NCI-H1417 (cell line): Measurements from ENCODE around the gene ROBO1.
"Not testable (repeated sequence)": the region's sequence is repeated elsewhere in the genome, so short reads cannot be mapped to it uniquely, and the experiment has no call there.

Experiments
- DNase-seq, 3 experiments: peaks; one replicate each; lab custom pipeline; 2025; lab: John Stamatoyannopoulos, UW

ROBO1 gene

DNA sequence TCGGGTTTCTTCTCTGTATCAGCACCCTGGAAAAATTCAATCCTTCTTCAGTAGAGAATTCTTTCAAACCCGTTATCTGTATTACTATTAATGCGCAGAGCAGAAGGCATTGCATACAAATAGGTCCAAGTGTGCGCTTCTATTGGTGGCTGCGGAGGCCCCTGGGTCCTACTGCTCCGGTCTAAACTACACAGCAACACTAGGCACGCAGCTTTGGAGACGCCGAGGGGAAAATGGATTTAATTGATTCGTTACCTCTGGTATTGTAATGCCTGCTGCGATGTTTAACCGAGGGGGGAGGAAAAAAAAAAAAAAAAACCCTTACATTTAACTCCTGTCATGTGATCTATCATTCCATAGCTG lies at the start of gene ROBO1:
Gene ROBO1 (minus strand): TSS at position 94 of the 363 bp plus-strand sequence.
- peak in 2 of 3 experiments; percentile 31 to 48 for DNase-seq

DNA sequence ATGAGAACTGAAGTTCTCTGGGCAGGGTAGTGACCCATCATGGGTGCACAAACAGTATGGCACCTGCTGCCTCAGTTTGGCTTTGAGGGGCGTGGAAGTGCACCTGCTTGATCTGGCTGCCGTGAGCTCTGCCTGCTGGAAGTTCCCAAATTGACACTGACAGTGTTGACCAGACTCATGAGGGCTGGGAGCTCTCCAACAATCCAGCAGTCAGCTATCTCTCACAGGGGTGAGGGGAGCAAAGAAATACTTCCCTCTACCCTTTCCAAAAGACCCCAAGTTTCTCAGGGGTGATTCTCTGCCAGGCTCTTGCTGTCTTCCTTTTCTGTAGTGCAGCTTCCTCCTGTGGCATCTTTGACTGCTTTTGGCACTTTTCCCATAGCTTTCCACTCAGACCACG lies 49.4 kb upstream of the ROBO1 start:
- no peak for DNase-seq

DNA sequence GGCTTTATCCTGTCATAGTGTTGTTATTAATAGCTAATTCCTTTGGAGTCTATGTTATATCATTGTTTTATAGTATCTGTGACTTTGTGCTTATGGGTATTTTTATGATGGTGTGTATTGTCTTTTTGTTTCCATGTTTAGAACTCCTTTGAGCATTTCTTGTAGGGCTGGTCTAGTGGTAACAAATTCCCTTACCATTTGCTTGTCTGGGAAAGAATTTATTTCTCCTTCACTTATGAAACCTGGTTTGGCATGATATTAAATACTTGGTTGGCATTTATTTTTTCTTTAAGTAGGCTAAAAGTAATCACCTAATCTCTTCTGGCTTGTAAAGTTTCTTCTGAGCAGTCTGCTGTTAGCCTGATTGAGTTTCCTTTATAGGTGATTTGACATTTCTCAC lies 47.7 kb upstream of the ROBO1 start:
- DNase-seq, result no peak

DNA sequence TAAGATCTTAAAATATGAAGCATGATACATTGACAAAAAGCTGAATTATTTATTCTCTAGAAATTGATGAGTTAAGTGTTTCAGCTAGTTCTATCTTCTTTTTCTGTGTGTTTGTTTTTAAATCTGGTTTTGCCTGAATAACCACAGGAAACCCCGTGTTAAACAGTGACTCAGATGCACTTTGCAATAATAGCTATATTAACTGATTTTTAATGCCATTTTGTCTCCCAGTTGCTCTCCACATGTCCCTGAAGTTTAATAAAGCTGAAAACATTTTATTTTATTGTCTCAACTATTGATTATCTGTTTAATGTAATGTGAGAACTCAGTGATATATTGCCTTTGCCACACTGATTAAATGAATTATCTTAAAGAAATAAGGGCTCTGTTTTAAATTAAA lies 42.8 kb upstream of the ROBO1 start:
- peak in 1 of 3 experiments; percentile 0 for DNase-seq

DNA sequence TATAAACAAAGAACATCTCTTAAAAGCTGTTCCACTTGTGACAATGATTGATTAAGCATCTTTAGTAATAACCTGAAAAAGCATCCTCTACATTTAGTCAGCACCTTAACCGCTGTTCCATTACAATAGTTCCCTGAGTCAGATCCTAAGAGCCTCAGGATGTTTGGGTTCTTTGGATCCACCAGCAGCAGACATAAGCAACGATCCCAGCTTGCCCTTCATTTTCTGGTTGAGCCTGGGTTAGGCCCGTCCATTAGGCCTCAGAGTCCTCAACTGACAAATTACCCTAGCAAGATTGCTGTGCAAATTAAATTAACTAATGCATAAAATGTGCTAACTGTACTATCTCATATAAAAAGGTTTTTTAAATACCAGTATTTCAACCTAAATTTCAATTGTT lies 42.3 kb upstream of the ROBO1 start:
- DNase-seq, result no peak

DNA sequence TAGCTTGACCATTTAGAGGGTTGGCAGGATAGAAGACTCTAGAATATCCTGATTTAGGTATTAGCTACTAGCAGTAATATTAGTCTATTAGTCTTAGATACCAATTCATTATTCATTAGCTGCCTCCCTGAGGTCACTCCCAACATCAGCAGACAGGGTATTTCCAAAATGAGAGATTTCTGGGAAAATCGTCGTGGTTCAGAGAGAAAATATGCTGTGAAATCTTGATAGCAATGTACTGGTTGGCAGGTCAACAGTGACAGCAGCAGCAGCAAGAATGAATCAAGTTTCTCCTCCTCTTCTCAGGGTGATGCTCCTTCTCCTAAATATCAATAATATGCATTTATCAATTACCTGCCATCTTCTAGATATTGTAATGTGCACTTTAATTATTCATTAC lies 41.3 kb upstream of the ROBO1 start:
- no peak for DNase-seq

DNA sequence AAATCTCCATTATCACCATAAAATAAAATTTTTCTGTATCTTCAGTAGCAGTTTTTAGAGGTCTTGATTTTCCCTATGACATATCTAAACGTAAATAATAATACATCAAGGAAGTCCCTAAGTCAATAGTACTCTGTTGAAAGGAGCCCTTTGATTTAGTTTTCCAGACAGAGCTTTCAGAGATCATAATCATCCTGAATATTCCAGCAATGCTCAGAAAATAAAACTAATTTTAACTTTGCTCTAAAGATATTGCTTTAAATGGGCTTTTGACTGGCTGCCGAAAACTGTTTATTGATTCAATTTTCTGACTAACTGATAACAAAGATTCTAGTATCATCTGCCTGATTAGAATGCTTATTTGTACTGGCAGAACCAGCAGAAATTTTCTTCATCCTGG lies 40.7 kb upstream of the ROBO1 start:
- no peak for DNase-seq

DNA sequence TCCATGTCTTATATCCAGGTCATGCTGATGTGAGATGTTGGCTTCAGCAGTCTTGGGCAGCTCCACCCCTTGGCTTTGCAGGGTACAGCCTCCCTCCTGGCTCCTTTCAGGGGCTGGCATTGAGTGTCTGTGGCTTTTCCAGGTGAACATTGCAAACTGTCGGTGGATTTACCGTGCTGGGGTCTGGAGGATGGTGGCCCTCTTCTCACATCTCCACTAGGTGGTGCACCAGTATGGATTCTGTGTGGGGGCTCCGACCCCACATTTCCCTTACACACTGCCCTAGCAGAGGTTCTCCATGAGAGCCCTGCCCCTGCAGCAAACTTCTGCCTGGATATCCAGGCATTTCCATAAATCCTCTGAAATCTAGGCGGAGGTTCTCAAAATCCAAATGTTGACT lies 22.4 kb upstream of the ROBO1 start:
- DNase-seq, result not testable (repeated sequence)

DNA sequence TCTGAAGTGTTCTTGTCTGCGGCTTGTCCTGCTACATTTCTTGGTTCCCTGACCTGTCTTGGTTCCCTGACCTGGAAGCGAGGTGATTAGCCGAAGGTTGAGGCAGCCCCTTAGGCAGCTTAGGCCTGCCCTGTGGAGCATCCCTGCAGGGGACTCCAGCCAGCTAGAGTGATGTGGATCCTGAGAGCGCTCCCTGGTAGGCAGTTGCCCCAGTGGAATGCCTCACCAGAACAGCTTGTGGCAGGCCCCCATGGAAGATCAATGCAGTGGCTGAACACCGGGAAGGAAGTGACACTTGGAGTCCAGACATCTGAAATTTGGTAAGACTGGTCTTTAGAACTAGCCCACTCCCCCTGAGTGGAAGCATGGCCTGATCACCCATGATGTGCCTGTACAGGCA lies 5.5 kb upstream of the ROBO1 start:
- no peak for DNase-seq

DNA sequence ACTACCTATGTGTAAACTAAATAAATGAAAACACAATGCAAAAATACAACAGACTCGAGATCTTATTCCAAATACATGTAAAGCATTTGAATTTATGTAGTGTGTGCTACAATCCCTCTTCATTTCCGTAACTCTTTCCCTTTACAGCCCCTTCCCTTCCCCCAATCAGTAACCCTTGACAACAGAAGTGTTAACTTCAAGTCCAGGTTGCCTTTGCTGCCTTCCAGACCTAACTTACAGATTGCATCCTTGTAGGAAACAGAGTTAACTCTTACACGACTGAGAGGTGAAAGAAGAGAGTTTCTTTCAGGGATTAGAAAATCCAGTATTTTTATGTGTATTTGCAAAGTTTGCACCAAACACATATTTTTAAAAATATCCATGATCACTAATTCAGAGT lies 1.4 kb upstream of the ROBO1 start:
- peak in 1 of 3 experiments; percentile 5 for DNase-seq

DNA sequence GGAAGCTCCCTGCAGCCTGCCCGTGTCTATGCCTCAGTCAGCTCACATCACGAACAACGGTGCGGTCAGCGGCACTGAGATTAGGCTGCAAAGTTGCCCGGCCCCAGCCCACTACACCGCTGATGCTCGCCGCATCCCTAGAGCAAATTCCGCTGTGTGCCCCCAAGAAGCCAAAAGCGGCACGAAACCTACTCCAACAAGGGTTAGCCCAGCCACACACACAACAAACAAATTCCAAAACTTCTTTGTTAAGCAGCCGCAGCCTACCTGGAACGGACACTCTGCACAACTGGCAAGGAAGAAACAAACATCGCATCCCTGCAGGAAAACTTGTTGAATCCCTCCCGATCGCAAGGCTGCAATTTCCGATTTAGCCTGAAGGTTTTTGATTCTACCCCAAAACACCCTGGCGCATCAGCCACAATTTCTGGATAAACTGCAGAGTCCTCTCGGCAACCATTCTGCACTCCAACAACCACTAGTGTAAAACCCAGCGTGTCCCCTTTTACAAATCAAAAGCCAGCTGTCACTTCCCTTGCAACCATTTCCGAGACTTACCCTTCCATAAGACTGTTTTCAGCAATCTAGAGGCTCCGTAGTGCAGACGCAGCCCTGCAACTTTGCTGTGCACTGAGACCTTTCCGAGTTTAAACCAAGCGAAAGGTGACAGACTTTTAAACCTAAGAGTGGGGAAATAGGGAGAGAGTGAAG lies 449 bp downstream of the ROBO1 start:
- peak in 2 of 3 experiments; percentile 31 to 46 for DNase-seq

DNA sequence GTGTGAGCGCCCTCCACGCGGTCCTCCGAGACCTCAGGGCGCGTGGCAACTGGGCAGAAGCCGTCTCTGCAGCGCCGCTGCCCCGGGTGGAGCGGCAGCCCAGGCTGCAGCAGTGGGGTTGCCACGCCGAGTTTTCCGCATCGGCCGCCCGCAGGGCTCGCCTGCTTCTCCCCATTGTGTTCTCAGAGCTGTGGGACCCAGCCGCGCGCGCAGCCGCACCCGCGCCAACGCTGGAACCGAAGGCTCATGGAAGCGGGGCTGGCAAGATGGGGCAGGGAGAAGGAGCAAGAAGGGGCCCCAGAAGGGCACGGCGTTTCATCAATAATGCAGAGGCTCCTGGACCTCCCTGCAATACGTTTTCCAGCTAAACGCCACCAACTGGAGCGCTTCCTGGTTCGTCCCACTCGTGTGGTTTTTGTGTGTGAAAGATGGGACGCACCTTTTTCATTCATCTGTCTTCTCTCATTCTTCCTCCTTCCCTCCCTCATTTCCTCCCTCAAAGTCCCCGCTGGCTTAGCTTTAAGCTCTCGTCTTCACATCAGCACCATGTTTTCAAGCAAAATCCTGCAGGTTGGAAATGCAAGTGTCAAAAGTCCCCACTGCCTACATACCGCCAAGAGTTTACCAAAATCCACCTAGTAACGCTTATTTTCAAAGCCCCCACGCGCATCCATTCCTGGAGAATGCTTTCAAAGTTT lies 1.2 kb downstream of the ROBO1 start:
- DNase-seq, result peak in 2 of 3 experiments; percentile 25 to 50

DNA sequence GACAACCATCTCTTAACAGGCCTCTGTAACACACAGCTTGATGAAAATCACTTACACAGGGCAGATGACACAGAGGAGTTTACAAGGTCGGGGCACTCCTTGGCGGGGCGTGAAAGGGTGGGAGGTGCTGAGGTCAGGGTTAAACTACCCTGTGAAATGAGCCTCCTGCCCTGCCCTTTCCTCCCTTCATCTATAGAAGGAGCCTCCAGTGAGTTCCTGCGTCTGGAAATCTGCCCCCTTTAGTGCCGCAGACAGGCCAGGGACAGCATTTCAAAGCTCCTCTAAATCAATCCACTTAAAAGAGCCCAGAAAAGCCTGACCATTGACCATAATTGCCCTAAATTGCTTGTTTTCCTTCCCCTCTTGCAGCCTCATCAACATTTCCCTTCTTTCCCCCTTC lies 1.9 kb downstream of the ROBO1 start:
- peak in 1 of 3 experiments; percentile 50 for DNase-seq

DNA sequence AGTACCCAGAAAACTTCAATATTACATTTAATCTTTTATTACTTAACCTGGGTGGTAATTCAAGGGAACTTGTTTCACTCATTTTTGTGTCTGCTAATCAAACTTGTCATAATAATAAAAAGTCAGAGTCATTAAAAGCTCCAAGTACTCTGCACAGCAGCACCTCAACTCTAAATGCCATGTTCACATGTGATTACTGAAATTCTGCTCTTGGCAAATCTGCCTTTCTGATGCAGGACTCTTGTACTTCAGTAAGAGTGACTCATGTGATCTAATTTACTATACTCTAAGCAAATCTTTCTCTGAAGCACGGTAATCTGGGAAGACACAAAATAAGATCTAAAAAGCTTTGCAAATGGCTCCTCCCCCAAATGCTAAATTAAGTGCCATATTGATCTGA lies 6.4 kb downstream of the ROBO1 start:
- DNase-seq, result no peak

DNA sequence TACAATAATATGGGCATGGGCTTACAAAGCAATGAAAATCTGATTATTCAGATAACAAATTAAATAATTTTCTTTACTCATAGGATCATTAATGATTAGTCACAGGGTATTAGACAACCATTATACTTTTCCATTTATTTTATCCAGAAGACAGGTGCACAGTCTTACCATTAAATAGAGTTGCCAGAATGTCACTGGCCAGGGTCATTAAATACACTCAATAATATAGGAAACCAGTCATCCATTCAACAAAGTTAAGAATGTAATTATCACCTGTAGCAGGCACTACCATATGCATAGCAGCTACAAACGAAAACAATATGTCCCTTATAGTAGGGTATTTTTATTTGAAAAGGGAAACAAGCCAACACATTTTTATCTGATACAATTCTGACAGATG lies 16.1 kb downstream of the ROBO1 start:
- DNase-seq, result peak in 1 of 3 experiments; percentile 66

DNA sequence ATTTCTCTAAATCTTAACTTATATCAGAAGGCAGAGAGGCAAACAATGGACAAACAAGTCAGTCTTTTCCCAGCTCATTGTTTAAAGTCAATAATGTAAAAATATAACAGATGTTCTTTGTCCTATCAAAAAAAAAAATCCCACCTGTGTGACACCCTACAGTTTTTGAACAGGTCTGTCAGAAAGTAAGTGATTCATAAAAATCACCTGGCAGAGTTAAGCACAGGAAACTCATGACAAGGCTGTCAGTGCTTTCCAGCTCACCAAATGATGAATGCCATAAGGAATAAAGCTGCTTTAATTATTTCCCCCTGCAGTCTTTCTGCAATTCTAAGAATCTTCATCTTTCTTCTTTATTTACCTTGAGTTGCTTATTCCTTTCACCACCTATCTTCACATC lies 30.3 kb downstream of the ROBO1 start:
- DNase-seq, result peak in 1 of 3 experiments; percentile 22

DNA sequence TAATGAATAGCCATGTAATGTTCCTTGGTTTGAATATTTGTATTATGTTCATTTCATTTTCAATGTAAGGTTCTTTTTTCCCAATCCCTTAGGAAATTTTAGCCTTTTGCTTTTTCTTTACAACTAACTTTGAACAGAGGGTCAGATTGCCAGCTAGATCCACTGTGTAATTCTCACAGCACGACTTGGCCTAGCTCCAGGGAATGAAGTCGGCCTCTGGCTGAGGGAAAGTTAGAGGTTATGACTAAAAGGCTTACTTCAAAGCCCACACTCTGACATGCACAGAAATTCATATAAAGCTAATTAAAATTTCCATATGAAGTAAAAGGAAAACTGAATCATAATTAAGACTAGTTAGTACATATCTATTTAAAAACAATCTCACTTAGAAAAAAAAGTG lies 38.7 kb downstream of the ROBO1 start:
- peak in 2 of 3 experiments; percentile 28 to 64 for DNase-seq

DNA sequence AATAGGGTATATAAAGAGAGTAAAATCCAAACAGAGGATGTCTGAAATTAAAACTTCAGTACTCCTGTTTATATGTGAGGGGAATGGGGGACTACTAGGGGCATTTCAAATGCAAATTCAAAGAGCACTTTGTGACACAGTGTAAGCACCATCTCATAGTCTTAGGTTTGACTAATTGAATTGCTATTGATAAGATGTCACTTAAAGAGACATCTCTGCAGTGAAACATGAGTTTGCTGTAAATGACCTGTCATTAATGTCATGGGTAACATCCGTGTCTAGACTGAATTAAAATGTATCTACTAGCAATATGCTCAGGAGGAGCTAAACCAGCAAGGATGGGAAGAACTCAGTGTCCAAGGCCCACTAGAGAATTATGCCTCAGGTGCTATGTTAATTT lies 41.0 kb downstream of the ROBO1 start:
- peak in 1 of 3 experiments; percentile 19 for DNase-seq

DNA sequence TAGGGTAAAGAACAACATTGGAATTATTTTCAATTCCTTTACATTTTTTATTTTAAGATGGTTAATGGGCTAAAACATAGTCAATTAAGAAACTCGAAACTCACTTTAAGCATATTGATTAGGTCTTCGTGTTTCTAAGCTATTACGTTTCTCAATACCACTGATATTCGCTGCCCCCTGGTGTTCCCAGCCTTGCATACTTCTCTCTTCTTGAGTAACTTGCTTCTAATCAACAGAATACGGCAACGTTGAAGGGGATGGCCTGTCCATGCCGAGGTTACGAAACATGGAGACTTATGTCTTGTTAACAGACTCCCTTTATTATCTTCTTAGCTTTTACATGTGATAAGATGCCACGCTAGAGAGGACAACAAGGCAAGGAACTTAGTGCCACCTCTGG lies 43.6 kb downstream of the ROBO1 start:
- peak in 1 of 3 experiments; percentile 2 for DNase-seq

DNA sequence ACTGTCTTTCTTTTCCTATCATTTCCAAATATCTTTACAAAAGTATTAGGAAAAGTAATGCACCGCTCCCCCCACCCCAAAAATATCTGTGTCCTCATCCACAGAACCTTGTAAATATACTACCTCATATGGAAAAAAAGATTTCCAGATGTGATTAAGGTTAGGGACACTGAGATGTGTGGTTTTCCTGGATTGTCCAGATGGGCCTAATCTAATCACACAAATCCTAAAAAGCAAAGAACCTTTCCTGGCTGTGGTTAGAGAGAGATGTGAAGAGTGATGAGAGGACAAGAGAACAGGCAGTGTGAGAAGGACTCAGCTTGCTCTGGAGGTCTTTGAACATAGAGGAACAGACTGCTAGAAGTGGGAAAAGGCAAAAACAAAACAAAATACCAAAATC lies 77.7 kb downstream of the ROBO1 start:
- no peak for DNase-seq

DNA sequence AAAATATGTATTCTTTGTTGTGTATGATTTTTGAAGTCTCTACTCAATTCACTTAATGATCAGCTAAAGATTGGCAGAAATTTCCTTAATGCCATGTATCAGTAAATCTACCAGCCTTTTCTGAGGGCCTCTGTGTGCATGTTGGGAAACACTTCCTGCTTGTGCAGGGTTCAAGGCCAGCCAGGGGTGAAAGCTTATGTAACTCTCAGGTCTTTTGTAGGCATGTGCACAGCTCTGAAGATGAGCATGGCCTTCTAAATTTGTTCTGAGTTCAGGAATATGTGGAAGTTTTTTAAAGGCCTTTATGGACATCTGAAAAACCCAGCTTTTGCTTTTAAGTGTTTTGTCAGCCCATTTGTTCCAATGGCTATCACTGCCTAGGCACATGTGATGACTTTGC lies 82.7 kb downstream of the ROBO1 start:
- DNase-seq, result no peak

DNA sequence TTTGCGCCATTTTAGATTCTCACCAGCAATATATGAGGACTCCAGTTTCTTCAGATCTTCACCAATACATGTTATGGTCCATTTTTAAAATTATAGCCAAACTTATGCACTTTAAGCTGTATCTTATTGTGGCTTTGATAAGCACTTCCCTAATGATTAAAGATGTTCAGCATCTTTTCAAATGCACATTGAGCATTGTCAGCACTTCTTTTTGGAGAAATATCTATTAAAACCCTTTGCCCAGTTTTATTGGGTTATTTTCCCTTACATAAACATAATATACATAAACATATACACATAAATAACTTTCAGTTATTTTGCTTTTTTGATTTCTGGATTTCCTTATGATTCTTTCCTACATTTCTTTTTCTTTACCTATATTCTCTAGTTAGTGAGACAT lies 83.8 kb downstream of the ROBO1 start:
- DNase-seq, result no peak

DNA sequence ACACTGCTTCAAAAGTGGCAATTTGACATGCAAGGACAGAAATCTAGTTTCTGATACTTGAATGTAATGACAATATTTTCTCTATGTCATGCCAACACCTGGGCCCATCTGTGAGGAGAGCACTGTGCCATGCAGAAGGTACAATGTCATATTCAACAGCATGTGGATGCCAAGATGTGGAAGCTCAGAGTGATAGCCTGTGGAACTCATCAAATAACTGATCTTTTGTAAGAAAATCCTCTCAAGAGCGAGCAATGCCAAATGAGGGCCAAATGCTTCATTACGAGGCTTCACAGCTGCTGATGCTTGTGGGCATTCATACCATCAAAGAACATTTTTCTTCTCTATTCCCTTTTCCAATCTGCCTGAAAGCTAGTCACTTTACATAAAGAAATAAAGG lies 95.1 kb downstream of the ROBO1 start:
- DNase-seq, result no peak

DNA sequence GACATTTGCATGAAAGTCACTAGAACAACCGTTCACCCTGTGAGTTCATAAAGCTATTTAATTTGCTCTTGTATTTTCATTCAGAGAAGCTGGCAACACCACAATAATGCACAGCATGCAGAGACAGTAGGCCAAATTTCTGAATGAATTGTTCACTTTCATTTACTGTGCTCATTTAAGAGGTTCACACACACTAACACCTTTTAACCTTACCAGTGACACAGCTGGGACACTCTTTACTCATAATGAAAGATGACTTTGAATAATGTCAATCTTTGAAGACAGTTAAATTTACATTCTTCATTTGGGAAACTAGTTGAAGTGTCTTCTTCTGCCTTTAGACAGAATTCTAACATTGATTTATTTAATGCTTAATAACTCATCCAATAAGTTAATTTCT lies 95.7 kb downstream of the ROBO1 start:
- no peak for DNase-seq
